Endodermal cell (in vitro differentiated cells): ENCODE measurements around the gene COPRS. TPM values are rescaled to one million over a fixed set of nuclear protein-coding genes. Genes with fewer than 3 reads are reported as not detected.
A peak's percentile ranks its signal among the peaks of the same experiment; 100 is the strongest.

Experiments
- DNase-seq: peaks from one replicate; pipeline ENCODE4 v3.0.0-alpha.2; 2017
- H3K27ac ChIP-seq: 2 replicates; pipeline ENCODE4 v1.5.1; 2013; ENCODE audit warnings: mild to moderate bottlenecking, low read depth, low read length, moderate library complexity
- H3K27me3 ChIP-seq: 2 replicates; pipeline ENCODE4 v1.6.1; 2013; ENCODE audit warnings: mild to moderate bottlenecking, low read length, moderate library complexity; ENCODE audit not compliant: insufficient read depth, control insufficient read depth, poor library complexity, severe bottlenecking
- H3K36me3 ChIP-seq: 2 replicates; pipeline ENCODE4 v1.7.0; 2013; ENCODE audit warnings: mild to moderate bottlenecking, low read length, moderate library complexity; ENCODE audit not compliant: control insufficient read depth, insufficient read depth
- H3K4me1 ChIP-seq: one replicate; pipeline ENCODE4 v1.7.0; 2013; ENCODE audit warnings: low read length; ENCODE audit not compliant: control insufficient read depth, insufficient read depth
- H3K4me3 ChIP-seq: 2 replicates; pipeline ENCODE4 v1.5.1; 2013; ENCODE audit warnings: mild to moderate bottlenecking, low read length, moderate library complexity
- H3K9ac ChIP-seq: 2 replicates; pipeline ENCODE4 v1.6.1; 2013; ENCODE audit warnings: mild to moderate bottlenecking, low read length, moderate library complexity; ENCODE audit not compliant: poor library complexity, severe bottlenecking; ENCODE audit errors: extremely low read depth
- H3K9me3 ChIP-seq: 2 replicates; pipeline ENCODE4 v1.6.1; 2013; ENCODE audit warnings: mild to moderate bottlenecking, low read length, moderate library complexity; ENCODE audit not compliant: control insufficient read depth
- H3K27ac Mint-ChIP-seq: 2 replicates; pipeline ENCODE4 v1.8.0; 2020; ENCODE audit warnings: mixed read lengths
- H3K27me3 Mint-ChIP-seq: 2 replicates; pipeline ENCODE4 v1.8.0; 2021; ENCODE audit warnings: mild to moderate bottlenecking, mixed read lengths; ENCODE audit not compliant: insufficient read depth
- H3K36me3 Mint-ChIP-seq: 2 replicates; pipeline ENCODE4 v1.8.0; 2020; ENCODE audit warnings: low read depth, mixed read lengths
- H3K4me1 Mint-ChIP-seq: 2 replicates; pipeline ENCODE4 v1.8.0; 2020; ENCODE audit warnings: mixed read lengths
- H3K4me3 Mint-ChIP-seq: 2 replicates; pipeline ENCODE4 v1.8.0; 2020; ENCODE audit warnings: mild to moderate bottlenecking, moderate library complexity, mixed read lengths
- H3K9me3 Mint-ChIP-seq: 2 replicates; pipeline ENCODE4 v1.8.0; 2020; ENCODE audit warnings: mild to moderate bottlenecking, mixed read lengths
- CTCF ChIP-seq: fragments of 200-600 bp; sonication (generic); conservative IDR thresholded peaks from 2 replicates; pipeline ENCODE4 v1.5.0; 2021; ENCODE audit warnings: antibody characterized with exemption, mild to moderate bottlenecking
- WGBS, 2 experiments: methylation state at CpG; one replicate each; pipeline versions ENCODE4 v1.1.5 to v1.1.7; 2013; ENCODE audit warnings: missing lambda C conversion rate in 2 of 2, mixed read lengths in 1 of 2; ENCODE audit not compliant: insufficient coverage in 1 of 2, insufficient read length in 1 of 2; 5-methylcytosine and 5-hydroxymethylcytosine counted together
- total RNA-seq, 2 donors: library from RNA; stranded (reverse); fragmentation: NEBNext Ultra II Directional in 1 of 2; extraction: Animal tissue kit (Norgen Biotek cat#: 25700) in 1 of 2; gene quantifications; 2 replicates in 1 of 2; 3 replicates in 1 of 2; pipeline ENCODE4 v1.2.1, GENCODE V29; 2021

Gene COPRS
- total RNA-seq, 2 donors from 2014 or later, result 44.3 to 51.7 TPM

GRCh38 chr17:31807846-31808245 lies 51.2 kb downstream of the COPRS start:
- Mint-ChIP-seq H3K27ac (no peak overlapping the region), H3K9me3 (peaks cover 9% of the 10 kb centered on the region), H3K36me3 (no peaks in the 10 kb centered on the region), H3K4me1 (peaks cover 8% of the 10 kb centered on the region), H3K4me3 (no peak overlapping the region), H3K27me3 (no peaks in the 10 kb centered on the region)
- H3K4me1 ChIP-seq, result no peaks in the 10 kb centered on the region
- H3K4me3 ChIP-seq, result no peak overlapping the region
- no peak for TF ChIP-seq CTCF
- H3K9me3 ChIP-seq, result no peaks in the 10 kb centered on the region
- DNase-seq, result no peak
- no peak overlapping the region for H3K27ac ChIP-seq
- no peaks in the 10 kb centered on the region for H3K27me3 ChIP-seq
- no peaks in the 10 kb centered on the region for H3K36me3 ChIP-seq
- H3K9ac ChIP-seq, result no peak overlapping the region

- DNase-seq, result no peak
- Histone ChIP-seq H3K4me3 (no peak overlapping the region), H3K4me1 (no peaks in the 10 kb centered on the region), H3K27ac (no peak overlapping the region), H3K36me3 (no peaks in the 10 kb centered on the region), H3K27me3 (no peaks in the 10 kb centered on the region), H3K9ac (no peak overlapping the region), H3K9me3 (no peaks in the 10 kb centered on the region)
- WGBS, 2 experiments, result 86% methylated on average over 4 of the region's 4 CpGs; no CpG with 5 or more reads in 1 of the 2 experiments
- Mint-ChIP-seq H3K9me3 (peaks cover 9% of the 10 kb centered on the region), H3K27me3 (no peaks in the 10 kb centered on the region), H3K36me3 (no peaks in the 10 kb centered on the region), H3K27ac (no peak overlapping the region), H3K4me3 (no peak overlapping the region), H3K4me1 (peaks cover 8% of the 10 kb centered on the region)
- no peak for TF ChIP-seq CTCF
Measured at GRCh38 chr17:31806921-31807320, 52.1 kb downstream of the COPRS start.

DNA sequence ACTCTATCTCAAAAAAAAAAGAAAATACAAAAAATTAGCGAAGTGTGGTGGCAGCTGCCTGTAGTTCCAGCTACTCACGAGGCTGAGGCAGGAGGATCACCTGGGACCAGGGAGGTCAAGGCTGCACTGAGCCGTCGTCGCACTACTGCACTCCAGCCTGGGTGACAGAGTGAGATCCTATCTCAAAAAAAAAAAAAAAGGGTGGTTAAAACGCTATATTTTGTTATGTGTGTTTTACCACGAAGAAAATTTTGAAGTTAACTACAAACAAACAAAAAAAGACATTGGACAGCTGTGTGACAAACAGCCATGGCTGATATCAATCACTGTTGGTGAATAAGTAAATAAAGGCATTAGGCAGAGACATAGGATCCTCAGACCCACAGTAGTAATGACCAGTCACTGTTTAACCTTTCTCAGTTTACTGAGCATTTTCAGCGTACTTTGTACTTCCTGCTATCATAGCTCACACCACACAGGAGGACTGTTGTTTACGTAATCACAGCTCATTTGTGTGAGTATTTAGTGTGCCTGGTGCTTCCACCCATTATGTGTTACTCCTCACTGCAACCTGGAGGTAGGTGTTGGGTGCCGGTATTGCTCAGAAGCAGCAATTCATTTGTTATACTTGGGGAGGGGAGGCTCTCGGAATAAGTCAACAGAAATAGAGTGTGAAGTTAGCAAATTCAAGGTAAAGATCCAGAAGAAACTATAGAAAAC lies 55.4 kb downstream of the COPRS start:
- Mint-ChIP-seq H3K27ac (peak overlapping the region; percentile 11), H3K4me3 (no peak overlapping the region)

More for the DNA sequence above, 55.4 kb downstream of the COPRS start:
- 90 to 91% methylated on average over 5 to 9 of the region's 11 CpGs for WGBS, 2 experiments
- Histone ChIP-seq H3K36me3 (no peaks in the 10 kb centered on the region), H3K9me3 (no peaks in the 10 kb centered on the region), H3K27ac (no peak overlapping the region), H3K9ac (no peak overlapping the region), H3K4me3 (no peak overlapping the region), H3K27me3 (no peaks in the 10 kb centered on the region), H3K4me1 (no peaks in the 10 kb centered on the region)
- peaks cover 9% of the 10 kb centered on the region for H3K9me3 Mint-ChIP-seq
- no peaks in the 10 kb centered on the region for H3K36me3 Mint-ChIP-seq
- TF ChIP-seq CTCF, result no peak
- DNase-seq, result no peak
- H3K27me3 Mint-ChIP-seq, result no peaks in the 10 kb centered on the region
- H3K4me1 Mint-ChIP-seq, result peaks cover 8% of the 10 kb centered on the region
